Psoas muscle (tissue), 8 donors: ENCODE measurements around the gene NXPE3. TPM values are rescaled to one million over a fixed set of nuclear protein-coding genes. Genes with fewer than 3 reads are reported as not detected.
"Not testable (repeated sequence)": the region's sequence is repeated elsewhere in the genome, so short reads cannot be mapped to it uniquely, and the experiment has no call there.

Experiments used
- ATAC-seq, 4 donors: fragments of 200-7000 bp; cut with Tn5 transposase; one replicate each; pipeline ENCODE4 v1.9.1; 2020; ENCODE audit warnings: moderate library complexity in 3 of 4, mild to moderate bottlenecking in 2 of 4
- DNase-seq, 2 donors: peaks; one replicate each; pipeline ENCODE4 v3.0.0-alpha.2; 2020
- H3K27ac ChIP-seq: fragments of 200-600 bp; one replicate; pipeline ENCODE4 v1.8.0; 2022
- H3K27me3 ChIP-seq, 3 donors: fragments of 200-600 bp in 1 of 3; one replicate each; pipeline versions ENCODE4 v1.6.1 to v1.8.0; 2013 to 2022; ENCODE audit warnings: low read length in 2 of 3, mild to moderate bottlenecking in 2 of 3, moderate library complexity in 1 of 3; ENCODE audit not compliant: insufficient read depth in 3 of 3
- H3K36me3 ChIP-seq, 2 donors: fragments of 200-600 bp in 1 of 2; one replicate each; pipeline versions ENCODE4 v1.6.1 to v1.8.0; 2013 to 2022; ENCODE audit warnings: low read depth in 1 of 2, mild to moderate bottlenecking in 1 of 2, moderate library complexity in 1 of 2; ENCODE audit not compliant: insufficient read depth in 1 of 2
- H3K4me1 ChIP-seq: fragments of 200-600 bp; one replicate; pipeline ENCODE4 v1.8.0; 2022
- H3K4me3 ChIP-seq: fragments of 200-600 bp; one replicate; pipeline ENCODE4 v1.8.0; 2022; ENCODE audit warnings: mild to moderate bottlenecking
- H3K9me3 ChIP-seq: fragments of 200-600 bp; one replicate; pipeline ENCODE4 v1.8.0; 2022
- WGBS, 3 donors: extraction: QIAGEN DNeasy Blood & Tissue Kit; methylation state at CpG; one replicate each; pipeline versions ENCODE4 v1.1.6 to v1.1.7; 2013; 5-methylcytosine and 5-hydroxymethylcytosine counted together
- intact Hi-C, 2 donors: fragments of 100-400 bp; cut with DNase I; formaldehyde crosslinking; loops; one replicate each; pipeline versions ENCODE4 v1.11.0 to v1.14.2; 2022
- polyA plus RNA-seq, 3 donors: library from polyadenylated mRNA; stranded (reverse); fragments of 200-250 nt; gene quantifications; one replicate each; pipeline ENCODE4 v1.2.3, GENCODE V29; 2013
- total RNA-seq, 4 donors: library from RNA; stranded (reverse); fragmentation: NEBNext Ultra II Directional in 2 of 4; extraction: Animal tissue kit (Norgen Biotek cat#: 25700) in 2 of 4; gene quantifications; one replicate each; pipeline versions ENCODE4 v1.2.1 to v1.2.4, GENCODE V29; 2021 to 2023
- TF ChIP-seq, protein P1 (sequence below): fragments of 200-600 bp; IDR thresholded peaks from one replicate; pipeline ENCODE4 v1.8.0; 2022; ENCODE audit warnings: antibody characterized with exemption
- donor health status: healthy with polysubstance abuse.
- donor health status: DM: no; HTN: no; CAD: no; lungs with moderate emphysema.
- donor health status: Bipolar disorder and iron deficiency.
- donor health status: healthy.
- donor health status: DM: yes; HTN: yes; CAD: no.
- donor health status: DM: no; HTN: no; CAD: no.
- donor health status: DM: no; HTN: no; CAD: no.
- donor health status: DM: yes; HTN: yes; CAD: no.

NXPE3 gene
- total and polyA plus RNA-seq, 7 donors, result 10.8 to 67.7 (median 43.3) TPM

DNA sequence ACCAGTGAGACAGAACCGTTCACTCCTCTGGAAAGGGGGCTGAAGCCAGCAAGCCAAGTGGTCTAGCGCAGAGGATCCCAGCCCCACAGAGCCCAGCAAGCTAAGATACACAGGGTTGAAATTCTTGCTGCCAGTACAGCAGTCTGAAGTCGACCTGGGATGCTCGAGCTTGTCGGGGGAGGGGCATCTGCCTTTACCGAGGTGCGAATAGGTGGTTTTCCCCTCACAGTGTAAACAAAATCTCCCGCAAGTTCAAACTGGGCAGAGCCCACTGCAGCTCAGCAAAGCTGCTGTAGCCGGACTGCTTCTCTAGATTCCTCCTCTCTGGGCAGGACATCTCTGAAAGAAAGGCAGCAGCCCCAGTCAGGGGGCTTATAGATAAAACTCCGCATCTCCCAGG lies 43.2 kb upstream of the NXPE3 start:
- H3K4me3 ChIP-seq, result no peak overlapping the region
- no peaks in the 10 kb centered on the region for H3K9me3 ChIP-seq
- DNase-seq, result no peak
- TF ChIP-seq, protein P1, sequence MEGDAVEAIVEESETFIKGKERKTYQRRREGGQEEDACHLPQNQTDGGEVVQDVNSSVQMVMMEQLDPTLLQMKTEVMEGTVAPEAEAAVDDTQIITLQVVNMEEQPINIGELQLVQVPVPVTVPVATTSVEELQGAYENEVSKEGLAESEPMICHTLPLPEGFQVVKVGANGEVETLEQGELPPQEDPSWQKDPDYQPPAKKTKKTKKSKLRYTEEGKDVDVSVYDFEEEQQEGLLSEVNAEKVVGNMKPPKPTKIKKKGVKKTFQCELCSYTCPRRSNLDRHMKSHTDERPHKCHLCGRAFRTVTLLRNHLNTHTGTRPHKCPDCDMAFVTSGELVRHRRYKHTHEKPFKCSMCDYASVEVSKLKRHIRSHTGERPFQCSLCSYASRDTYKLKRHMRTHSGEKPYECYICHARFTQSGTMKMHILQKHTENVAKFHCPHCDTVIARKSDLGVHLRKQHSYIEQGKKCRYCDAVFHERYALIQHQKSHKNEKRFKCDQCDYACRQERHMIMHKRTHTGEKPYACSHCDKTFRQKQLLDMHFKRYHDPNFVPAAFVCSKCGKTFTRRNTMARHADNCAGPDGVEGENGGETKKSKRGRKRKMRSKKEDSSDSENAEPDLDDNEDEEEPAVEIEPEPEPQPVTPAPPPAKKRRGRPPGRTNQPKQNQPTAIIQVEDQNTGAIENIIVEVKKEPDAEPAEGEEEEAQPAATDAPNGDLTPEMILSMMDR, result no peak
- 98 to 99% (median 98%) methylated on average over 10 of the region's 10 CpGs for WGBS, 3 donors
- no peak for ATAC-seq
- intact Hi-C loops, result no loop called here
- H3K36me3 ChIP-seq, result peaks cover 8 to 68% of the 10 kb centered on the region in 2 donors
- no peaks in the 10 kb centered on the region for H3K4me1 ChIP-seq
- H3K27me3 ChIP-seq, result no peaks in the 10 kb centered on the region
- no peak overlapping the region for H3K27ac ChIP-seq

DNA sequence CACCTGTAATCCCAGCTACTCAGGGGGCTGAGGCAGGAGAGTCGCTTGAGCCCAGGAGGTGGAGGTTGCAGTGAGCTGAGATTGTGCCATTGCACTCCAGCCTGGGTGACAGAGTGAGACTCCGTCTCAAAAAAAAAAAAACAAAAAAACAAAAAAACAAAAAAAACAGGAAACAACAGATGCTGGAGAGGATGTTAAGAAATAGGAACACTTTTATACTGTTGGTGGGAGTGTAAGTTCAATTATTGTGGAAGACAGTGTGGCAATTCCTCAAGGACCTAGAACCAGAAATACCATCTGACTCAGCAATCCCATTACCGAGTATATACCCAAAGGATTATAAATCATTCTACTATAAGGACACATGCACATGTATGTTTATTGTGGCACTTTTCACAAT lies 37.1 kb upstream of the NXPE3 start:
- DNase-seq, intact Hi-C loops, H3K27ac ChIP-seq, ATAC-seq, H3K9me3 ChIP-seq, H3K4me3 ChIP-seq, H3K4me1 ChIP-seq, H3K27me3 ChIP-seq: not testable (repeated sequence)
- 82 to 99% (median 96%) methylated on average over 3 of the region's 3 CpGs for WGBS, 3 donors
- H3K36me3 ChIP-seq, result peaks cover 0 to 11% of the 10 kb centered on the region in 2 donors

DNA sequence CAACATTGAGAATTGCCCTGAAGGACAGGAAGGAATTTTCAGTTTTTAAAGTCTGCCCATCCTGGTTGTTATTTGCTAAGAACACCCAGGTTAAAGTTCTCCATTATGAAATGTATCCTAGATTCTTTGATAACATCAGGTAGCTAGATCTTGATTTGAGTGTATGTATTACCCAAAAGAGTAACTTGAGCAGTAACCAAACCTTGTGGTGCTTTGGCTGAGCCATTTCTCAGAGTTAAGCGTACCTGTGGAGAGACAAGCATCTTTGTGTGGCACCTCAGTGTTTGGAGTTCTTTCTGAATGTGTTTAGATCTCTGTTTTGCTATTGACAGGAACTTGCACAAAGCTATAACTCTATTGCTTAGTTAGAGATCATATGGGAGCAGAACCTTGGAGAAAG lies 34.2 kb upstream of the NXPE3 start:
- TF ChIP-seq, protein P1, result no peak
- Histone ChIP-seq H3K27ac (no peak overlapping the region), H3K9me3 (no peaks in the 10 kb centered on the region), H3K4me3 (no peak overlapping the region), H3K27me3 (no peaks in the 10 kb centered on the region), H3K4me1 (no peaks in the 10 kb centered on the region), H3K36me3 (peaks cover 0 to 3% of the 10 kb centered on the region in 2 donors)
- ATAC-seq (no peak), DNase-seq (no peak)
- 39 to 61% (median 44%) methylated on average over 1 of the region's 1 CpG for WGBS, 3 donors
- intact Hi-C loops, result no loop called here

DNA sequence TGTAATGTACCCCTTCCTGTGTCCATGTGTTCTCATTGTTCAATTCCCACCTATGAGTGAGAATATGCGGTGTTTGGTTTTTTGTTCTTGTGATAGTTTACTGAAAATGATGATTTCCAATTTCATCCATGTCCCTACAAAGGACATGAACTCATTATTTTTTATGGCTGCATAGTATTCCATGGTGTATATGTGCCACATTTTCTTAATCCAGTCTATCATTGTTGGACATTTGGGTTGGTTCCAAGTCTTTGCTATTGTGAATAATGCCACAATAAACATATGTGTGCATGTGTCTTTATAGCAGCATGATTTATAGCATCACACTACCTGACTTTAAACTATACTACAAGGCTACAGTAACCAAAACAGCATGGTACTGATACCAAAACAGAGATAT lies 33.1 kb upstream of the NXPE3 start:
- intact Hi-C loops, ATAC-seq, H3K4me3 ChIP-seq, H3K27ac ChIP-seq, H3K36me3 ChIP-seq, DNase-seq, H3K27me3 ChIP-seq, H3K4me1 ChIP-seq, H3K9me3 ChIP-seq: not testable (repeated sequence)
- WGBS, 3 donors, result 91 to 100% (median 100%) methylated on average over 1 of the region's 1 CpG

DNA sequence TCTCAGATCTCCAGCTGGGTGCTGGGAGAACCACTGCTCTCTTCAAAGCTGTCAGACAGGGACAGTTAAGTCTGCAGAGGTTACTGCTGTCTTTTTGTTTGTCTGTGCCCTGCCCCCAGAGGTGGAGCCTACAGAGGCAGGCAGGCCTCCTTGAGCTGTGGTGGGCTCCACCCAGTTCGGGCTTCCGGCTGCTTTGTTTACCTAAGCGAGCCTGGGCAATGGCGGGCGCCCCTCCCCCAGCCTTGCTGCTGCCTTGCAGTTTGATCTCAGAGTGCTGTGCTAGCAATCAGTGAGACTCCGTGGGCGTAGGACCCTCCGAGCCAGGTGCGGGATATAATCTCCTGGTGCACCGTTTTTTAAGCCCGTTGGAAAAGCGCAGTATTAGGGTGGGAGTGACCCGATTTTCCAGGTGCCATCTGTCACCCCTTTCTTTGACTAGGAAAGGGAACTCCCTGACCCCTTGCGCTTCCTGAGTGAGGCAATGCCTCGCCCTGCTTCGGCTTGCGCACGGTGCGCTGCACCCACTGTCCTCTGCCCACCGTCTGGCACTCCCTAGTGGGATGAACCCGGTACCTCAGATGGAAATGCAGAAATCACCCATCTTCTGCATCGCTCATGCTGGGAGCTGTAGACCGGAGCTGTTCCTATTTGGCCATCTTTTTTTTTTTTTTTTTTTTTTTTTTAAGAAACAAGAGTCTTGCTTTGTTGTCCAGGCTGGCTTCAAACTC lies 25.5 kb upstream of the NXPE3 start:
- ATAC-seq, H3K4me1 ChIP-seq, H3K27ac ChIP-seq, H3K9me3 ChIP-seq, DNase-seq, intact Hi-C loops, H3K27me3 ChIP-seq, H3K4me3 ChIP-seq: not testable (repeated sequence)
- WGBS, 3 donors, result 96 to 98% (median 98%) methylated on average over 8 to 14 of the region's 23 CpGs
- H3K36me3 ChIP-seq, result peaks cover 0 to 41% of the 10 kb centered on the region in 2 donors

DNA sequence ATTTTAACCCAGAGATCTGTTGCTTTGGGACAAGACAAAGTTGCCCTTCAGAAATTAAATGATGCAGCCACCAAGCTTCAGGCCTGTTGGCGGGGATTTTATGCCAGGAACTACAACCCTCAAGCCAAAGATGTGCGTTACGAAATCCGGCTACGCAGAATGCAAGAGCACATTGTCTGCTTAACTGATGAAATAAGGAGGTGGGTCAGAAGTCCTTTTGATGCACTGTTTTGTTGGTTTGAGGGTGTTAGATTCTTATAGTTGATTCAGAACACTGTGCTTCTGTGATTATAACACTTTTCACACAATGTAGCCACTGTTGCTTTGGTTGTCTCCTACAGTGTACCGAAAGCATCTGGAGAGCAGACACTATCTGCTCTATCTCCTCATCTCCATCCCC lies 20.8 kb upstream of the NXPE3 start:
- DNase-seq (no peak), ATAC-seq (no peak)
- intact Hi-C loops, result no loop called here
- WGBS, 3 donors, result 93 to 98% (median 96%) methylated on average over 6 of the region's 6 CpGs
- TF ChIP-seq, protein P1, result no peak
- no peaks in the 10 kb centered on the region for H3K4me1 ChIP-seq
- no peak overlapping the region for H3K27ac ChIP-seq
- H3K9me3 ChIP-seq, result no peaks in the 10 kb centered on the region
- no peak overlapping the region for H3K4me3 ChIP-seq
- no peaks in the 10 kb centered on the region for H3K27me3 ChIP-seq
- H3K36me3 ChIP-seq, result peaks cover 2 to 66% of the 10 kb centered on the region in 2 donors
